Measurements from ENCODE around the gene LMAN2L.

Gene LMAN2L

DNA sequence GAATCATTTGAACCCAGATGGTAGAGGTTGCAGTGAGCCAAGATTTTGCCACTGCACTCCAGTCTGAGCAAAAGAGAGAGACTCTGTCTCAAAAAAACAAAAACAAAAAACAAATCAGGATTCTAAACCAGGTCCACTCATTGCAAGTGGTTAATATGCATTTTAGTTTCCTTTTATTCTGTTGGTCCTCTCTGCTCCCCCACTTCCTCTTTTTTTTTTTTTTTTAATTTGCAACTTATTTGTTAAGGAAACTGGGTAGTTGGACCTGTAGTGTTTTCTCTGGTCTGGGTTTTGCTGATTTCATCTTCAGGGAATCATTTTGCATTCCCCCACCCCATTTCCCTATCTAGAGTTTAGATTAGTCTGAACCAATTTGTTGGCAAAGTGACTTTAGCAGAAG lies 83.3 kb downstream of the LMAN2L start:
- TF ChIP-seq FOXP2 (optimal IDR thresholded peaks at IDR 0.05; ENCODE audit: borderline replicate concordance, extremely low read depth, extremely low read length, insufficient read depth) (no peak), POLR2AphosphoS5 (IDR thresholded peaks at IDR 0.05; ENCODE audit: low read depth, low read length) (no peak), SIN3A (IDR thresholded peaks at IDR 0.05; ENCODE audit: borderline replicate concordance, insufficient read depth, low read length) (no peak), TAF1 (IDR thresholded peaks at IDR 0.05; ENCODE audit: borderline replicate concordance, insufficient read depth, low read length) (no peak)
- TF ChIP-seq, protein P1, sequence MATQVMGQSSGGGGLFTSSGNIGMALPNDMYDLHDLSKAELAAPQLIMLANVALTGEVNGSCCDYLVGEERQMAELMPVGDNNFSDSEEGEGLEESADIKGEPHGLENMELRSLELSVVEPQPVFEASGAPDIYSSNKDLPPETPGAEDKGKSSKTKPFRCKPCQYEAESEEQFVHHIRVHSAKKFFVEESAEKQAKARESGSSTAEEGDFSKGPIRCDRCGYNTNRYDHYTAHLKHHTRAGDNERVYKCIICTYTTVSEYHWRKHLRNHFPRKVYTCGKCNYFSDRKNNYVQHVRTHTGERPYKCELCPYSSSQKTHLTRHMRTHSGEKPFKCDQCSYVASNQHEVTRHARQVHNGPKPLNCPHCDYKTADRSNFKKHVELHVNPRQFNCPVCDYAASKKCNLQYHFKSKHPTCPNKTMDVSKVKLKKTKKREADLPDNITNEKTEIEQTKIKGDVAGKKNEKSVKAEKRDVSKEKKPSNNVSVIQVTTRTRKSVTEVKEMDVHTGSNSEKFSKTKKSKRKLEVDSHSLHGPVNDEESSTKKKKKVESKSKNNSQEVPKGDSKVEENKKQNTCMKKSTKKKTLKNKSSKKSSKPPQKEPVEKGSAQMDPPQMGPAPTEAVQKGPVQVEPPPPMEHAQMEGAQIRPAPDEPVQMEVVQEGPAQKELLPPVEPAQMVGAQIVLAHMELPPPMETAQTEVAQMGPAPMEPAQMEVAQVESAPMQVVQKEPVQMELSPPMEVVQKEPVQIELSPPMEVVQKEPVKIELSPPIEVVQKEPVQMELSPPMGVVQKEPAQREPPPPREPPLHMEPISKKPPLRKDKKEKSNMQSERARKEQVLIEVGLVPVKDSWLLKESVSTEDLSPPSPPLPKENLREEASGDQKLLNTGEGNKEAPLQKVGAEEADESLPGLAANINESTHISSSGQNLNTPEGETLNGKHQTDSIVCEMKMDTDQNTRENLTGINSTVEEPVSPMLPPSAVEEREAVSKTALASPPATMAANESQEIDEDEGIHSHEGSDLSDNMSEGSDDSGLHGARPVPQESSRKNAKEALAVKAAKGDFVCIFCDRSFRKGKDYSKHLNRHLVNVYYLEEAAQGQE (IDR thresholded peaks at IDR 0.05; ENCODE audit: insufficient read depth in 1 of 2, low read depth in 2 of 2, low read length in 2 of 2): no peak
